ENCODE data around the gene ATOH1.

The ATOH1 gene

GRCh38 chr4:93827272-93827947, 1.1 kb upstream of the ATOH1 start:
- no peak for DNase-seq (ENCODE audit: extremely low read depth, low read depth)
- TF ChIP-seq, protein P1, sequence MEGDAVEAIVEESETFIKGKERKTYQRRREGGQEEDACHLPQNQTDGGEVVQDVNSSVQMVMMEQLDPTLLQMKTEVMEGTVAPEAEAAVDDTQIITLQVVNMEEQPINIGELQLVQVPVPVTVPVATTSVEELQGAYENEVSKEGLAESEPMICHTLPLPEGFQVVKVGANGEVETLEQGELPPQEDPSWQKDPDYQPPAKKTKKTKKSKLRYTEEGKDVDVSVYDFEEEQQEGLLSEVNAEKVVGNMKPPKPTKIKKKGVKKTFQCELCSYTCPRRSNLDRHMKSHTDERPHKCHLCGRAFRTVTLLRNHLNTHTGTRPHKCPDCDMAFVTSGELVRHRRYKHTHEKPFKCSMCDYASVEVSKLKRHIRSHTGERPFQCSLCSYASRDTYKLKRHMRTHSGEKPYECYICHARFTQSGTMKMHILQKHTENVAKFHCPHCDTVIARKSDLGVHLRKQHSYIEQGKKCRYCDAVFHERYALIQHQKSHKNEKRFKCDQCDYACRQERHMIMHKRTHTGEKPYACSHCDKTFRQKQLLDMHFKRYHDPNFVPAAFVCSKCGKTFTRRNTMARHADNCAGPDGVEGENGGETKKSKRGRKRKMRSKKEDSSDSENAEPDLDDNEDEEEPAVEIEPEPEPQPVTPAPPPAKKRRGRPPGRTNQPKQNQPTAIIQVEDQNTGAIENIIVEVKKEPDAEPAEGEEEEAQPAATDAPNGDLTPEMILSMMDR (IDR thresholded peaks at IDR 0.05; ENCODE audit: low read depth, low read length), result no peak

GRCh38 chr4:93828995-93829819, 654 bp downstream of the ATOH1 start:
- no peak for DNase-seq (ENCODE audit: extremely low read depth, low read depth)
- TF ChIP-seq, protein P1 (IDR thresholded peaks at IDR 0.05; ENCODE audit: low read depth, low read length), result no peak

GRCh38 chr4:93829820-93830687, 1.5 kb downstream of the ATOH1 start:
- DNase-seq (ENCODE audit: extremely low read depth, low read depth), result no peak
- TF ChIP-seq, protein P1 (IDR thresholded peaks at IDR 0.05; ENCODE audit: low read depth, low read length), result no peak

GRCh38 chr4:93831716-93832496, 3.4 kb downstream of the ATOH1 start:
- TF ChIP-seq, protein P1 (IDR thresholded peaks at IDR 0.05; ENCODE audit: low read depth, low read length), result no peak

GRCh38 chr4:93834249-93835066, 5.9 kb downstream of the ATOH1 start:
- DNase-seq (ENCODE audit: extremely low read depth, low read depth), result no peak
- TF ChIP-seq, protein P1 (IDR thresholded peaks at IDR 0.05; ENCODE audit: low read depth, low read length), result no peak

More at GRCh38 chr4:93831716-93832496, 3.4 kb downstream of the ATOH1 start:
- no peak for DNase-seq (ENCODE audit: extremely low read depth, low read depth)

GRCh38 chr4:93835929-93836328, 7.4 kb downstream of the ATOH1 start:
- TF ChIP-seq, protein P1 (IDR thresholded peaks at IDR 0.05; ENCODE audit: low read depth, low read length), result no peak
- DNase-seq (ENCODE audit: extremely low read depth, low read depth), result no peak

All from AG09319 (cell line).